K562 (cell line): ENCODE results near the gene CFAP107. TPM values are rescaled to one million over a fixed set of nuclear protein-coding genes. Genes with fewer than 3 reads are reported as not detected.
A peak's percentile ranks its signal among the peaks of the same experiment; 100 is the strongest.

ENCODE experiments used
- ATAC-seq: fragments of 200-7000 bp; cut with Tn5 transposase; 3 replicates; pipeline ENCODE4 v1.9.1; 2020; ENCODE audit warnings: moderate library complexity
- BruUV-seq: library from RNA; stranded (reverse); fragments of 400-500 nt; replicated peaks from 2 replicates; lab custom pipeline; 2021; lab: Mats Ljungman, UMichigan
- CTCF ChIA-PET: fragments of 300-600 bp; formaldehyde crosslinking; extraction: SDS; loops from one replicate; lab custom pipeline; 2021; ENCODE audit warnings: low intra/inter-chr PET ratio; lab: Yijun Ruan, JAX
- POLR2A ChIA-PET: fragments of 300-600, 350-650 bp; sonication (Branson Sonifier 250); formaldehyde crosslinking; extraction: SDS; loops from one replicate; lab custom pipeline; 2021; ENCODE audit warnings: antibody characterized with exemption, inconsistent platforms; lab: Yijun Ruan, JAX
- DNase-seq, 4 experiments: peaks; one replicate each; pipeline versions ENCODE4 v3.0.0 to v3.0.0-alpha.2; 2011 to 2018; ENCODE audit warnings: low spot score in 3 of 4, mixed read lengths in 3 of 4; ENCODE audit errors: extremely low read depth in 1 of 4
- FAIRE-seq: peaks from 2 replicates; lab custom pipeline; 2011; peaks lifted over from hg19 to GRCh38; lab: Jason Lieb, UNC
- H2AFZ ChIP-seq: 2 replicates; pipeline ENCODE4 v1.6.0; 2011; ENCODE audit warnings: low read depth, low read length, control low read depth, inconsistent platforms
- H3K27ac ChIP-seq: fragments of 200-600 bp; 3 replicates; pipeline ENCODE4 v1.8.0; 2011; ENCODE audit warnings: low read depth, mild to moderate bottlenecking, control low read depth, inconsistent platforms, low read length, moderate library complexity, mixed read lengths; ENCODE audit errors: extremely low read depth
- H3K27me3 ChIP-seq, 2 experiments: fragments of 300-600 bp in 1 of 2; 2 replicates in 1 of 2; 3 replicates in 1 of 2; pipeline versions ENCODE4 v1.6.0 to v1.8.0; 2011; ENCODE audit warnings: inconsistent platforms in 2 of 2, low read length in 2 of 2, mild to moderate bottlenecking in 1 of 2, mixed read lengths in 1 of 2, moderate library complexity in 1 of 2; ENCODE audit not compliant: control insufficient read depth in 2 of 2, insufficient read depth in 2 of 2
- H3K36me3 ChIP-seq: fragments of 300-600 bp; 3 replicates; pipeline ENCODE4 v1.8.0; 2011; ENCODE audit warnings: mild to moderate bottlenecking, low read length, inconsistent platforms; ENCODE audit not compliant: control insufficient read depth, insufficient read depth
- H3K4me1 ChIP-seq, 2 experiments: fragments of 200-600 bp in 1 of 2; replicated peaks in 1 of 2; 2 replicates in 1 of 2; 3 replicates in 1 of 2; pipeline versions ENCODE4 v1.5.1 to v1.8.0; 2011; ENCODE audit warnings: inconsistent platforms in 2 of 2, low read length in 2 of 2, mild to moderate bottlenecking in 1 of 2, mixed read lengths in 1 of 2, moderate library complexity in 1 of 2; ENCODE audit not compliant: control insufficient read depth in 2 of 2, insufficient read depth in 2 of 2
- H3K4me2 ChIP-seq: 2 replicates; pipeline ENCODE4 v1.6.1; 2011; ENCODE audit warnings: low read length, control low read depth, inconsistent platforms, mixed read lengths; ENCODE audit not compliant: insufficient read depth
- H3K4me3 ChIP-seq: fragments of 200-600 bp; sonication (generic), shearing (Covaris generic); 2 replicates; pipeline ENCODE4 v1.5.1; 2016; ENCODE audit warnings: control low read depth, inconsistent platforms
- H3K79me2 ChIP-seq: fragments of 200-600 bp; 3 replicates; pipeline ENCODE4 v1.8.0; 2011; ENCODE audit warnings: low read length, inconsistent platforms; ENCODE audit not compliant: control insufficient read depth, insufficient read depth
- H3K9ac ChIP-seq, 2 experiments: 2 replicates each; pipeline versions ENCODE4 v1.6.0 to v1.6.1; 2011; ENCODE audit warnings: low read depth in 2 of 2, low read length in 2 of 2, control low read depth in 1 of 2, inconsistent platforms in 1 of 2, mild to moderate bottlenecking in 1 of 2, mixed read lengths in 1 of 2; ENCODE audit not compliant: insufficient read depth in 1 of 2
- H3K9me1 ChIP-seq: one replicate; pipeline ENCODE4 v1.6.0; 2011; ENCODE audit warnings: inconsistent platforms, mild to moderate bottlenecking, low read length, moderate library complexity; ENCODE audit not compliant: control insufficient read depth, insufficient read depth
- H3K9me3 ChIP-seq: replicated peaks from 2 replicates; pipeline ENCODE4 v1.5.1; 2011; ENCODE audit warnings: low read depth, low read length, inconsistent platforms; ENCODE audit not compliant: control insufficient read depth, insufficient read depth
- H4K20me1 ChIP-seq: replicated peaks from 2 replicates; pipeline ENCODE4 v1.6.1; 2011; ENCODE audit warnings: low read length, inconsistent platforms, mixed read lengths; ENCODE audit not compliant: control insufficient read depth, insufficient read depth
- BRD9 ChIP-seq: fragments of 450-650 bp; IDR thresholded peaks from 2 replicates; pipeline ENCODE4 v1.6.1; 2018; ENCODE audit warnings: low read depth; ENCODE audit not compliant: partially characterized antibody
- CBX3 ChIP-seq, 2 experiments: IDR thresholded peaks; 1 replicate in 1 of 2; 2 replicates in 1 of 2; pipeline ENCODE4 v1.6.1; 2012; ENCODE audit warnings: inconsistent platforms in 2 of 2, low read length in 2 of 2, borderline replicate concordance in 1 of 2, control low read depth in 1 of 2
- CEBPB ChIP-seq: fragments of 450-650 bp; IDR thresholded peaks from 2 replicates; pipeline ENCODE4 v1.6.1; 2016; ENCODE audit warnings: missing genetic modification characterization, missing compliant biosample characterization
- CEBPG ChIP-seq, 3 experiments: fragments of 200-800 bp in 1 of 3; sonication (Bioruptor generic) in 1 of 3; sonication (generic) in 1 of 3; formaldehyde crosslinking in 1 of 3; IDR thresholded peaks in 2 of 3; conservative IDR thresholded peaks in 1 of 3; 2 replicates each; pipeline versions ENCODE4 v1.6.1 to v1.8.0; 2016 to 2022; ENCODE audit warnings: missing compliant biosample characterization in 2 of 3, missing genetic modification characterization in 2 of 3, mild to moderate bottlenecking in 1 of 3, missing genetic modification reagents in 1 of 3
- ILF3 ChIP-seq: fragments of 450-650 bp; IDR thresholded peaks from 2 replicates; pipeline ENCODE4 v1.6.1; 2018; ENCODE audit warnings: antibody characterized with exemption, mild to moderate bottlenecking, moderate library complexity, borderline replicate concordance
- NFE2L1 ChIP-seq: fragments of 450-650 bp; IDR thresholded peaks from 2 replicates; pipeline ENCODE4 v1.6.1; 2016; ENCODE audit warnings: missing genetic modification characterization, low read depth, mild to moderate bottlenecking, missing compliant biosample characterization, moderate library complexity, borderline replicate concordance
- WGBS: fragments of 100-300 bp; shearing (Covaris generic); methylation state at CpG from one replicate; pipeline ENCODE4 v1.1.6; 2016; ENCODE audit warnings: low coverage, mixed read lengths; ENCODE audit not compliant: insufficient coverage; ENCODE audit errors: missing lambda C conversion rate; 5-methylcytosine and 5-hydroxymethylcytosine counted together
- in situ Hi-C: fragments of 300-500 bp; cut with MboI; formaldehyde crosslinking; loops from 4 replicates; pipeline ENCODE4 v1.15.0; 2018; ENCODE audit warnings: inconsistent platforms, mixed read lengths
- intact Hi-C: fragments of 100-400 bp; cut with micrococcal nuclease; formaldehyde crosslinking; loops from 2 replicates; pipeline ENCODE4 v1.14.2; 2022
- polyA plus RNA-seq, 8 experiments: library from polyadenylated mRNA; depleted of rRNA in 4 of 8; stranded (reverse) in 5 of 8; unstranded in 3 of 8; fragments of >200 nt; fragmentation: Nextera tagmentation in 2 of 8; fragmentation: Illumina TruSeq in 1 of 8; extraction: Ambion mirVana in 2 of 8; extraction: Trizol in 1 of 8; gene quantifications; 2 replicates each; pipeline versions ENCODE4 v1.2.1 to v1.2.3, GENCODE V29; 2011 to 2014; ENCODE audit warnings: inconsistent platforms in 1 of 8, missing spikeins in 1 of 8
- total RNA-seq, 7 experiments: library from RNA; depleted of rRNA in 6 of 7; stranded (reverse); fragments of >200 nt in 6 of 7; fragmentation: Illumina TruSeq in 2 of 7; extraction: Trizol in 2 of 7; gene quantifications; 2 replicates each; pipeline versions ENCODE4 v1.2.1 to v1.2.3, GENCODE V29; 2011 to 2021; ENCODE audit warnings: low replicate concordance in 1 of 7
- TF ChIP-seq, protein P1 (sequence below): fragments of 250-450 bp; sonication (Bioruptor Pico); IDR thresholded peaks from 2 replicates; pipeline ENCODE4 v1.5.1; 2021; ENCODE audit warnings: mild to moderate bottlenecking
- TF ChIP-seq, protein P2 (sequence below): sonication (generic); formaldehyde crosslinking; IDR thresholded peaks from 2 replicates; pipeline ENCODE4 v1.8.0; 2022; ENCODE audit warnings: mild to moderate bottlenecking, missing genetic modification reagents
- TF ChIP-seq, protein P3 (sequence below): fragments of 150-350 bp; IDR thresholded peaks from 2 replicates; pipeline ENCODE4 v1.6.1; 2014; ENCODE audit warnings: low read depth, mild to moderate bottlenecking, low read length, borderline replicate concordance

Gene CFAP107
- total and polyA plus RNA-seq, 9 of the 15 experiments (the other 6 are each of a cell fraction or from before 2014, with no cell fraction given): 0.03 to 0.08 TPM; not detected in 7

DNA sequence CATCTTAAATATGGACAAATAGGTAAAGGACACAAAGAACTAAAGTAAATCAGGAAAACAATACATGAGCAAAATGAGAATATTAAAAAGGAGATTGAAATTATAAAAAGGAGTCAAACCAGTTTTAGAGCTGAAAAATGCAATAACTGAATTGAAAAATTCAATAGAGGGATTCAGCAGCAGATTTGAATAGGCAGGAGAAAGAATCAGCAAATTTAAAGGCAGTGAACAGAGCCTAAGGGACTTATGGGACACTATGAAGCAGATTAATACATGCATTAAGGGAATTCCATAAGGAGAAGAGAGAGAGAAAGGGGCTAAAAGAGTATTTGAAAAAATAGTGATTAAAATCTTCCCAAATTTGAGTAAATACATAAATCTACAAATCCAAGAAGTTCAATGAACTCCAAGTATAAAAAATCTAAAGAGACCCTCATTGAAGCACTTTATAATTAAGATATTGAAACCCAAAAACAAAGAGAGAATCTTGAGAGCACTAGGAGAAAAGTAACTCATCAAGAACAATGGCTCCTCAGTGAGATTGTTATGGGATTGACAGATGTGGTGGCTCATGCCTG lies 2.9 kb downstream of the CFAP107 start (continued):
- peak in 1 of 2 experiments; percentile 76; a peak in 1 of 3 replicates for TF ChIP-seq CBX3 (IDR thresholded peaks at IDR 0.05; ENCODE audit: borderline replicate concordance in 1 of 2, low read length in 2 of 2)
- no peak for TF ChIP-seq ILF3
- TF ChIP-seq BRD9: peak; percentile 34
- TF ChIP-seq, protein P1, sequence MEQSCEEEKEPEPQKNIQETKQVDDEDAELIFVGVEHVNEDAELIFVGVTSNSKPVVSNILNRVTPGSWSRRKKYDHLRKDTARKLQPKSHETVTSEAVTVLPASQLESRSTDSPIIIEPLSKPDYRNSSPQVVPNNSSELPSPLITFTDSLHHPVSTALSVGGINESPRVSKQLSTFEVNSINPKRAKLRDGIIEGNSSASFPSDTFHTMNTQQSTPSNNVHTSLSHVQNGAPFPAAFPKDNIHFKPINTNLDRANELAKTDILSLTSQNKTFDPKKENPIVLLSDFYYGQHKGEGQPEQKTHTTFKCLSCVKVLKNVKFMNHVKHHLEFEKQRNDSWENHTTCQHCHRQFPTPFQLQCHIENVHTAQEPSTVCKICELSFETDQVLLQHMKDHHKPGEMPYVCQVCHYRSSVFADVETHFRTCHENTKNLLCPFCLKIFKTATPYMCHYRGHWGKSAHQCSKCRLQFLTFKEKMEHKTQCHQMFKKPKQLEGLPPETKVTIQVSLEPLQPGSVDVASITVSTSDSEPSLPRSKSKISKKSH: peak; percentile 96

DNA sequence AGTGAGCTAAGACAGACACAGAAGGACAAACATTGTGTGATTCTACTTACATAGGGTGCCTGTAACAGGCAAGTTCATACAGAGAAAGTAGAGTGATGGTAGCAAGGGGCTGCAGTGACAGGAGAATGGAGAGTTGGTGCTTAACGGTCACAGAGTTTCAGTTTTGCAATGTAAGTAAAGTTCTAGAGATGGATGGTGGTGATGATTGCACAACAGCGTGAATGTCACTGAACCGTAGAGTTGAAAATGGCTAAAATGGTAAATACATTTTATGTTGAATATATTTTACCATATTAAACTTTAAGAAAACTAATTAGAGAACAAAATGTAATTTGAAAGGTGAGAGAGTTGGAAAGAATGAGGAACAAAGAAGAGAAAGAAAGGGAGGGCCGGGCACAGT lies 8.7 kb downstream of the CFAP107 start:
- 0% methylated on average over 4 of the region's 4 CpGs for WGBS
- TF ChIP-seq, protein P2, sequence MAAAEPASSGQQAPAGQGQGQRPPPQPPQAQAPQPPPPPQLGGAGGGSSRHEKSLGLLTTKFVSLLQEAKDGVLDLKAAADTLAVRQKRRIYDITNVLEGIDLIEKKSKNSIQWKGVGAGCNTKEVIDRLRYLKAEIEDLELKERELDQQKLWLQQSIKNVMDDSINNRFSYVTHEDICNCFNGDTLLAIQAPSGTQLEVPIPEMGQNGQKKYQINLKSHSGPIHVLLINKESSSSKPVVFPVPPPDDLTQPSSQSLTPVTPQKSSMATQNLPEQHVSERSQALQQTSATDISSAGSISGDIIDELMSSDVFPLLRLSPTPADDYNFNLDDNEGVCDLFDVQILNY: no peak
- TF ChIP-seq CEBPB (tag) (peak; percentile 87), CEBPG (CRISPR knock-in tag; IDR thresholded peaks at IDR 0.05) (no peak), CEBPG (tag; conservative IDR thresholded peaks at IDR 0.05 in 1 of 2, IDR thresholded peaks at IDR 0.05 in 1 of 2) (peak; percentile 80 to 81), NFE2L1 (tag) (no peak)
- TF ChIP-seq, protein P3, sequence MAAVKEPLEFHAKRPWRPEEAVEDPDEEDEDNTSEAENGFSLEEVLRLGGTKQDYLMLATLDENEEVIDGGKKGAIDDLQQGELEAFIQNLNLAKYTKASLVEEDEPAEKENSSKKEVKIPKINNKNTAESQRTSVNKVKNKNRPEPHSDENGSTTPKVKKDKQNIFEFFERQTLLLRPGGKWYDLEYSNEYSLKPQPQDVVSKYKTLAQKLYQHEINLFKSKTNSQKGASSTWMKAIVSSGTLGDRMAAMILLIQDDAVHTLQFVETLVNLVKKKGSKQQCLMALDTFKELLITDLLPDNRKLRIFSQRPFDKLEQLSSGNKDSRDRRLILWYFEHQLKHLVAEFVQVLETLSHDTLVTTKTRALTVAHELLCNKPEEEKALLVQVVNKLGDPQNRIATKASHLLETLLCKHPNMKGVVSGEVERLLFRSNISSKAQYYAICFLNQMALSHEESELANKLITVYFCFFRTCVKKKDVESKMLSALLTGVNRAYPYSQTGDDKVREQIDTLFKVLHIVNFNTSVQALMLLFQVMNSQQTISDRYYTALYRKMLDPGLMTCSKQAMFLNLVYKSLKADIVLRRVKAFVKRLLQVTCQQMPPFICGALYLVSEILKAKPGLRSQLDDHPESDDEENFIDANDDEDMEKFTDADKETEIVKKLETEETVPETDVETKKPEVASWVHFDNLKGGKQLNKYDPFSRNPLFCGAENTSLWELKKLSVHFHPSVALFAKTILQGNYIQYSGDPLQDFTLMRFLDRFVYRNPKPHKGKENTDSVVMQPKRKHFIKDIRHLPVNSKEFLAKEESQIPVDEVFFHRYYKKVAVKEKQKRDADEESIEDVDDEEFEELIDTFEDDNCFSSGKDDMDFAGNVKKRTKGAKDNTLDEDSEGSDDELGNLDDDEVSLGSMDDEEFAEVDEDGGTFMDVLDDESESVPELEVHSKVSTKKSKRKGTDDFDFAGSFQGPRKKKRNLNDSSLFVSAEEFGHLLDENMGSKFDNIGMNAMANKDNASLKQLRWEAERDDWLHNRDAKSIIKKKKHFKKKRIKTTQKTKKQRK: no peak
- Histone ChIP-seq H3K79me2 (no peaks in the 10 kb centered on the region), H3K27ac (no peak overlapping the region), H3K9me1 (no peaks in the 10 kb centered on the region), H3K4me1 (no peaks in the 10 kb centered on the region; a peak in 1 of 5 replicates), H4K20me1 (no peaks in the 10 kb centered on the region), H3K4me3 (no peak overlapping the region), H3K9ac (no peak overlapping the region), H3K9me3 (no peaks in the 10 kb centered on the region), H2AFZ (no peak overlapping the region), H3K27me3 (peaks cover 13 to 29% of the 10 kb centered on the region in 2 experiments; a peak in 4 of 5 replicates), H3K36me3 (no peaks in the 10 kb centered on the region), H3K4me2 (no peak overlapping the region)
- DNase-seq (no peak), FAIRE-seq (no peak), ATAC-seq (no peak)
- ChIA-PET POLR2A (no interaction called here), CTCF (no interaction called here)
- BruUV-seq: no TSS peak
- in situ Hi-C loops (no loop called here), intact Hi-C loops (no loop called here)
